Measurements from ENCODE around the gene TTLL9.

GRCh38 chr20:31967830-31968249, 97.4 kb downstream of the TTLL9 start, which contains the start of gene XKR7:
- TF ChIP-seq, protein P1, sequence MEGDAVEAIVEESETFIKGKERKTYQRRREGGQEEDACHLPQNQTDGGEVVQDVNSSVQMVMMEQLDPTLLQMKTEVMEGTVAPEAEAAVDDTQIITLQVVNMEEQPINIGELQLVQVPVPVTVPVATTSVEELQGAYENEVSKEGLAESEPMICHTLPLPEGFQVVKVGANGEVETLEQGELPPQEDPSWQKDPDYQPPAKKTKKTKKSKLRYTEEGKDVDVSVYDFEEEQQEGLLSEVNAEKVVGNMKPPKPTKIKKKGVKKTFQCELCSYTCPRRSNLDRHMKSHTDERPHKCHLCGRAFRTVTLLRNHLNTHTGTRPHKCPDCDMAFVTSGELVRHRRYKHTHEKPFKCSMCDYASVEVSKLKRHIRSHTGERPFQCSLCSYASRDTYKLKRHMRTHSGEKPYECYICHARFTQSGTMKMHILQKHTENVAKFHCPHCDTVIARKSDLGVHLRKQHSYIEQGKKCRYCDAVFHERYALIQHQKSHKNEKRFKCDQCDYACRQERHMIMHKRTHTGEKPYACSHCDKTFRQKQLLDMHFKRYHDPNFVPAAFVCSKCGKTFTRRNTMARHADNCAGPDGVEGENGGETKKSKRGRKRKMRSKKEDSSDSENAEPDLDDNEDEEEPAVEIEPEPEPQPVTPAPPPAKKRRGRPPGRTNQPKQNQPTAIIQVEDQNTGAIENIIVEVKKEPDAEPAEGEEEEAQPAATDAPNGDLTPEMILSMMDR (IDR thresholded peaks at IDR 0.05): no peak
- no peak for TF ChIP-seq POLR2A (IDR thresholded peaks at IDR 0.05)

Data from lower leg skin (tissue), 3 donors.